Suprapubic skin (tissue), 4 donors: ENCODE measurements around the gene ACBD6. TPM values are rescaled to one million over a fixed set of nuclear protein-coding genes. Genes with fewer than 3 reads are reported as not detected.

ENCODE experiments used
- DNase-seq, 2 donors: peaks; one replicate each; pipeline ENCODE4 v3.0.0-alpha.2; 2019; ENCODE audit warnings: low spot score in 2 of 2
- H3K27ac ChIP-seq: fragments of 200-600 bp; sonication (generic); one replicate; pipeline ENCODE4 v1.5.1; 2019
- H3K27me3 ChIP-seq: fragments of 200-600 bp; sonication (generic); one replicate; pipeline ENCODE4 v1.5.1; 2019
- H3K36me3 ChIP-seq: fragments of 200-600 bp; sonication (generic); one replicate; pipeline ENCODE4 v1.5.1; 2019
- H3K4me1 ChIP-seq: fragments of 200-600 bp; sonication (generic); one replicate; pipeline ENCODE4 v1.5.1; 2019
- H3K4me3 ChIP-seq: fragments of 200-600 bp; sonication (generic); one replicate; pipeline ENCODE4 v1.5.1; 2019; ENCODE audit warnings: mild to moderate bottlenecking
- H3K9me3 ChIP-seq: fragments of 200-600 bp; sonication (generic); one replicate; pipeline ENCODE4 v1.5.1; 2019
- EP300 ChIP-seq: sonication (generic); formaldehyde crosslinking; IDR thresholded peaks from one replicate; pipeline ENCODE4 v1.6.1; 2017; ENCODE audit warnings: antibody characterized with exemption
- POLR2A ChIP-seq, 2 donors: fragments of 450-650 bp; IDR thresholded peaks; one replicate each; pipeline ENCODE4 v1.6.1; 2017; ENCODE audit warnings: antibody characterized with exemption in 2 of 2, mild to moderate bottlenecking in 2 of 2, moderate library complexity in 2 of 2
- POLR2AphosphoS5 ChIP-seq, 3 donors: sonication (generic); formaldehyde crosslinking; IDR thresholded peaks; one replicate each; pipeline ENCODE4 v1.6.1; 2017; ENCODE audit warnings: antibody characterized with exemption in 3 of 3
- WGBS: methylation state at CpG from one replicate; pipeline ENCODE4 v1.1.5; 2018; 5-methylcytosine and 5-hydroxymethylcytosine counted together
- total RNA-seq, 4 donors: library from RNA; depleted of rRNA; stranded (reverse); fragments of >200 nt; gene quantifications; one replicate each; pipeline ENCODE4 v1.1.0, GENCODE V29; 2016
- TF ChIP-seq, protein P1 (sequence below), 2 donors: fragments of 200-600 bp in 1 of 2; fragments of 450-650 bp in 1 of 2; sonication (generic) in 1 of 2; IDR thresholded peaks; one replicate each; pipeline ENCODE4 v1.5.1; 2016 to 2019; ENCODE audit warnings: antibody characterized with exemption in 2 of 2, mild to moderate bottlenecking in 1 of 2, moderate library complexity in 1 of 2

Gene ACBD6
- total RNA-seq, 4 donors from 2014 or later = 26.5 to 38.5 (median 33.3) TPM

DNA sequence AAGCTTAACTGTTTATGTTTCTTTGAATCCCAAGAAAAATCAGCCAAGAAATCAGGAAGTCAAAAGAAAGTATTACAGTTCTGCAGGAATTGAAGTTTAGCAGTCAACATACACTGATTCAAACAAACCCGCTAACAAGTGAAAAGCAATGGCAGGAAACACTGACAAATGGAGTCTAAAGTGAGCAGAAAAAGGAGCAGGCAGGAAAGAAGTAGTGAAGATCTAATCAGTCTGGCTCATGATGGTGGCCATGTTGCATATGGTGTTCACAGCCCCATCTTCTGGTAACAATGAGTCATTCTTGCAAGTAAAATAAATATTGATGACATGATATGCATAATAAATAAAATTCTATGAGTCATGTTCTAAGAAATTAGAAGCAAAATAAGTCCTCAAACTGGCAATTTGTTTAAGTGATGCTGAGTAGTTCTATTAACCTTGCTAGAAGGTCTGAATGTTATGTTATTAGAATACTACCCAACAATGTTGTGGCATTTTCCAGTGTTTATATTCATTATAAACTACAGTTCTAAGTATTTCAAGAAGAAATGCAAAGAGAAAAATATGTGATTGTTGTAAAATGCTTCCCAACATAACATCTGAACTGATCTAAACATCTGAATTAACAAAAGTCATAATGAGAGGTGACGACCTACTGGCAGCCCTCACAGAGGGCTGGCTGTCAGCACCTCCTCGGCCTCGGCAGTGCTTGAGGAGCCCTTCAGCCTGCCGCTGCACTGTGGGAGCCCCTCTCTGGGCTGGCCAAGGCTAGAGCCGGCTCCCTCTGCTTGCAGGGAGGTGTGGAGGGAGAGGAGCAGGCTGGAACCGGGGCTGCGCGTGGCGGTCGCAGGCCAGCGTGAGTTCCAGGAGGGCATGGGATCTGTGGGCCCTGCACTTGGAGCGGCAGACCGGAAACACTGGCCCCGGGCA lies 5.7 kb upstream of the ACBD6 start:
- H3K27me3 ChIP-seq = no peaks in the 10 kb centered on the region
- peaks cover 6% of the 10 kb centered on the region for H3K4me1 ChIP-seq
- TF ChIP-seq, protein P1, sequence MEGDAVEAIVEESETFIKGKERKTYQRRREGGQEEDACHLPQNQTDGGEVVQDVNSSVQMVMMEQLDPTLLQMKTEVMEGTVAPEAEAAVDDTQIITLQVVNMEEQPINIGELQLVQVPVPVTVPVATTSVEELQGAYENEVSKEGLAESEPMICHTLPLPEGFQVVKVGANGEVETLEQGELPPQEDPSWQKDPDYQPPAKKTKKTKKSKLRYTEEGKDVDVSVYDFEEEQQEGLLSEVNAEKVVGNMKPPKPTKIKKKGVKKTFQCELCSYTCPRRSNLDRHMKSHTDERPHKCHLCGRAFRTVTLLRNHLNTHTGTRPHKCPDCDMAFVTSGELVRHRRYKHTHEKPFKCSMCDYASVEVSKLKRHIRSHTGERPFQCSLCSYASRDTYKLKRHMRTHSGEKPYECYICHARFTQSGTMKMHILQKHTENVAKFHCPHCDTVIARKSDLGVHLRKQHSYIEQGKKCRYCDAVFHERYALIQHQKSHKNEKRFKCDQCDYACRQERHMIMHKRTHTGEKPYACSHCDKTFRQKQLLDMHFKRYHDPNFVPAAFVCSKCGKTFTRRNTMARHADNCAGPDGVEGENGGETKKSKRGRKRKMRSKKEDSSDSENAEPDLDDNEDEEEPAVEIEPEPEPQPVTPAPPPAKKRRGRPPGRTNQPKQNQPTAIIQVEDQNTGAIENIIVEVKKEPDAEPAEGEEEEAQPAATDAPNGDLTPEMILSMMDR (IDR thresholded peaks at IDR 0.05) = no peak
- TF ChIP-seq POLR2AphosphoS5 (IDR thresholded peaks at IDR 0.05) (no peak), POLR2A (IDR thresholded peaks at IDR 0.05) (no peak), EP300 (no peak)
- H3K4me3 ChIP-seq = no peak overlapping the region
- no peaks in the 10 kb centered on the region for H3K36me3 ChIP-seq
- WGBS = 87% methylated on average over 11 of the region's 15 CpGs
- H3K27ac ChIP-seq = no peak overlapping the region
- no peaks in the 10 kb centered on the region for H3K9me3 ChIP-seq
- no peak for DNase-seq

GRCh38 chr1:180505732-180506335 lies 3.5 kb upstream of the ACBD6 start:
- H3K4me3 ChIP-seq = no peak overlapping the region
- no peak overlapping the region for H3K27ac ChIP-seq
- H3K27me3 ChIP-seq = no peaks in the 10 kb centered on the region
- no peaks in the 10 kb centered on the region for H3K36me3 ChIP-seq
- H3K4me1 ChIP-seq = peaks cover 18% of the 10 kb centered on the region
- TF ChIP-seq POLR2A (IDR thresholded peaks at IDR 0.05) = no peak
- no peak for TF ChIP-seq EP300
- TF ChIP-seq, protein P1 (IDR thresholded peaks at IDR 0.05) = no peak
- no peak for TF ChIP-seq POLR2AphosphoS5 (IDR thresholded peaks at IDR 0.05)
- no peaks in the 10 kb centered on the region for H3K9me3 ChIP-seq
- WGBS = 76% methylated on average over 8 of the region's 8 CpGs
- no peak for DNase-seq

DNA sequence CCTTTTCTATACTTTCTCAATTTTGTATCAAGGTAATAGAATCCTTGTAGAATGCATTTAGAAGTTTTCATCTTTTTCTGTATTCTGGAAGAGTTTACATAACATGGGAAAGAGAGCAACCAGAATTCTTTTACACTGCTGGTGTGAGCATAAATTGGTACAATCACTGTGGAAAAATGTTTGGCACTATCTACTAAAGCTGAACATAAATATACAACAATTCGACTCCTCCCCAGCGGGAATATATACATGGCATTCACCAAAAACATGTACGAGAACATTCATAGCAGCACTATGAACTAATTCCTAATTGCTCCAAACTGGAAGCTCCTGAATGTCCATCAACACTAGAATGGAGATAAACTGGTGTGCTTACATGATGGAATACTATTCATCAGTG lies 1.8 kb upstream of the ACBD6 start:
- WGBS = 93% methylated on average over 3 of the region's 3 CpGs
- H3K9me3 ChIP-seq = no peaks in the 10 kb centered on the region
- TF ChIP-seq POLR2AphosphoS5 (IDR thresholded peaks at IDR 0.05) (no peak), EP300 (no peak), POLR2A (IDR thresholded peaks at IDR 0.05) (no peak)
- TF ChIP-seq, protein P1 (IDR thresholded peaks at IDR 0.05) = no peak
- no peak for DNase-seq
- H3K27ac ChIP-seq = no peak overlapping the region
- no peaks in the 10 kb centered on the region for H3K36me3 ChIP-seq
- no peaks in the 10 kb centered on the region for H3K27me3 ChIP-seq
- peaks cover 21% of the 10 kb centered on the region for H3K4me1 ChIP-seq
- no peak overlapping the region for H3K4me3 ChIP-seq

DNA sequence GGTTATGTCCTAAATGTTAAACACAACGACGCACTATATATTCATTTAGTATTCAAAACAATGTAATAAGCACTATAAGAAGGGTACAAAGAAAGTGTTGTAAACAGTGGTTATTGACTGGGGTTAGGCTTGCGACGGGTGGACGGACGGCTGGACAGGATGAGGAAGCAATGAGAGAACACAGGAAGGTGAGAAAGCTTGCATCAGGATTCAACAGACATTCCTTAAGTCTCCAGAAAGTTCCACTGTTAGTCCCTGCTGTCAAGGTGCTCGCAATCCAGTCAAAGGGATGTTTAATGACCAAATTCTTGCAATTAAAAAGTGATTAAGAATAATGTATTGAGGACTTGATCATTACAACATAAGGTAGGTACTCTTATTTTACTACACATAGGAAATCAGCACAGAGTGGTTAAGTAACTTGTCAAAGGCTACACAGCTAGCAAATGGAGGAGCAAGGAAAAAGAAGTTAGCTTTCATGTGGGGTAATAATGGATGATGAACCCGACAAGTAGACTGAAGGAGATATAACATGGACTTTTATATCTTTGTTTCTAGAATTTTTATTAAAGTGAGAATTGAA lies 994 bp upstream of the ACBD6 start:
- no peaks in the 10 kb centered on the region for H3K36me3 ChIP-seq
- H3K27me3 ChIP-seq = no peaks in the 10 kb centered on the region
- H3K9me3 ChIP-seq = no peaks in the 10 kb centered on the region
- TF ChIP-seq EP300 (no peak), POLR2A (IDR thresholded peaks at IDR 0.05) (no peak), POLR2AphosphoS5 (IDR thresholded peaks at IDR 0.05) (no peak)
- TF ChIP-seq, protein P1 (IDR thresholded peaks at IDR 0.05) = no peak
- WGBS = 16% methylated on average over 8 of the region's 8 CpGs
- H3K4me1 ChIP-seq = peaks cover 21% of the 10 kb centered on the region
- peak overlapping the region; percentile 82 for H3K4me3 ChIP-seq
- no peak for DNase-seq
- H3K27ac ChIP-seq = peak overlapping the region; percentile 93
